ENCODE measurements around the gene RO60. TPM values are rescaled to one million over a fixed set of nuclear protein-coding genes. Genes with fewer than 3 reads are reported as not detected.

The RO60 gene
- total RNA-seq, 4 donors from 2014 or later = 137 to 185 (median 150) TPM

DNA sequence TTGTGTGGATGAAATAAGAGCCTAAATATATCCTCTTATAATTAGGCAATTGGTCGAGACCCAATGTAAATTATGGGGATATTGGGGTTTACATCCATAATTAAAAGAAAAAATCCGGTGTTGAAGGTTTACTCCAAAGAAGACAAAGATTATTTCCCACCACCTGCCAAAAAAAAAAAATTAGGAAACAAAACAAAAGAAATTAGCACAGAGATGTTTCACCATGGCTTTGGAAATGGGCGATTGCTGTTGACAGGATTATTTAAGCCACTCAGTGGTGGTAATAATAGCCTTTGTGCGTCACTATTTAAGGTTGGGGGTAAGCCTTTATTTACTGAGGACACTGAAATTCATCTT, 46.4 kb downstream of the RO60 start:
- TF ChIP-seq EP300 (IDR thresholded peaks at IDR 0.05) (no peak), CTCF (IDR thresholded peaks at IDR 0.05) (no peak), POLR2AphosphoS5 (IDR thresholded peaks at IDR 0.05) (no peak), POLR2A (IDR thresholded peaks at IDR 0.05) (no peak)
- 39 to 40% methylated on average over 4 of the region's 4 CpGs for WGBS, 2 donors (ENCODE audit: low coverage in 1 of 2)

DNA sequence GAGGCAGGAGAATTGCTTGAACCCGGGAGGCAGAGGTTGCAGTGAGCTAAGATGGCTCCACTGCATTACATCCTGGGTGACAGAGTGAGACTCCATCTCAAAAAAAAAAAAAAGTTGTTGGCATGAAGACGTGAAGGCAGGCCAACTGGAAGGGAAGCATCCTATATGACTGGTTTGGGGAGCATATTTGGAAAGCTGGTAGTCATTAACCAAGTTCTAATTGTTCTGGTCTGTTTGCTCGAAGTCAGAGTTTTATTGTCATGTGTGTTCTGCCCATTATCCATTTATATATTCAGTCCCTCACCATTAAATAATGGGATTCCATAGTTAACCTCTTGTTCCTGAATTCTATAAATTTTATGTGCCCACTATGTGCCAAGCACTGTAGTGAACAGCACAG, 49.1 kb downstream of the RO60 start:
- no peaks in the 10 kb centered on the region for H3K36me3 ChIP-seq
- TF ChIP-seq POLR2AphosphoS5 (IDR thresholded peaks at IDR 0.05) (no peak), POLR2A (IDR thresholded peaks at IDR 0.05) (no peak), CTCF (IDR thresholded peaks at IDR 0.05) (no peak)
- no peak overlapping the region for H3K4me3 ChIP-seq
- 86 to 93% methylated on average over 2 to 3 of the region's 3 CpGs for WGBS, 2 donors (ENCODE audit: low coverage in 1 of 2)
- H3K4me1 ChIP-seq = peaks cover 0 to 30% (median 2%) of the 10 kb centered on the region in 3 donors
- H3K9me3 ChIP-seq = no peaks in the 10 kb centered on the region
- no peak overlapping the region for H3K27ac ChIP-seq
- no peaks in the 10 kb centered on the region for H3K27me3 ChIP-seq
- ATAC-seq = no peak

More for the DNA sequence above, 46.4 kb downstream of the RO60 start:
- Histone ChIP-seq H3K27ac (peak overlapping the region; percentile 93 to 99 (median 96)), H3K27me3 (no peaks in the 10 kb centered on the region), H3K4me3 (peak overlapping the region; percentile 91 to 92), H3K36me3 (peaks cover 0 to under 1% of the 10 kb centered on the region in 2 donors), H3K4me1 (peaks cover 2 to 27% (median 5%) of the 10 kb centered on the region in 3 donors), H3K9me3 (no peaks in the 10 kb centered on the region)
- ATAC-seq = no peak

Small RNAs within 50 kb of the gene (small RNA-seq; reads per million reads assigned to genes)
- 0 reads per million in 4 donors for gene SCARNA18B

Other genes with a start within 250 kb of the RO60 start
- gene UCHL5, start 252 bp upstream of the RO60 start, total RNA-seq = 10 to 100 TPM; 24.1 to 42.7 (median 32.8) TPM
- 10 to 100 TPM in 2 of 4 donors, 1 to 10 TPM in 2; 7.0 to 14.4 (median 9.3) TPM for gene GLRX2, start 45.8 kb downstream of the RO60 start, total RNA-seq
- 10 to 100 TPM; 42.7 to 73.3 (median 53.7) TPM for gene CDC73, start 62.4 kb downstream of the RO60 start, total RNA-seq
- 1 to 10 TPM; 1.2 to 5.3 (median 4.2) TPM for gene B3GALT2, start 127.0 kb downstream of the RO60 start, total RNA-seq